Gastrocnemius medialis (tissue), 4 donors: ENCODE measurements around the gene RMND5A. TPM values are rescaled to one million over a fixed set of nuclear protein-coding genes. Genes with fewer than 3 reads are reported as not detected.

ENCODE experiments used
- ATAC-seq, 2 donors: fragments of 150-250 bp; one replicate each; pipeline ENCODE4 v1.9.1; 2016
- DNase-seq, 2 donors: peaks; one replicate each; pipeline ENCODE4 v3.0.0-alpha.2; 2019
- H3K27ac ChIP-seq, 4 donors: fragments of 200-600 bp; sonication (generic); 1 replicate in 1 of 4; 2 replicates in 3 of 4; pipeline ENCODE4 v1.5.1; 2016 to 2018; ENCODE audit warnings: mild to moderate bottlenecking in 2 of 4, moderate library complexity in 1 of 4
- H3K27me3 ChIP-seq, 3 donors: fragments of 200-600 bp; sonication (generic) in 2 of 3; 1 replicate in 1 of 3; 2 replicates in 2 of 3; pipeline versions ENCODE4 v1.5.1 to v1.6.0; 2016 to 2019; ENCODE audit warnings: mild to moderate bottlenecking in 1 of 3, moderate library complexity in 1 of 3
- H3K36me3 ChIP-seq, 2 donors: fragments of 200-600 bp; sonication (generic) in 1 of 2; one replicate each; pipeline ENCODE4 v1.5.1; 2017 to 2018
- H3K4me1 ChIP-seq, 2 donors: fragments of 200-600 bp; sonication (generic) in 1 of 2; one replicate each; pipeline ENCODE4 v1.5.1; 2016 to 2017; ENCODE audit warnings: mild to moderate bottlenecking in 2 of 2
- H3K4me3 ChIP-seq, 4 donors: fragments of 200-600 bp; sonication (generic) in 3 of 4; 1 replicate in 1 of 4; 2 replicates in 3 of 4; pipeline ENCODE4 v1.5.1; 2016 to 2019; ENCODE audit warnings: mild to moderate bottlenecking in 2 of 4
- H3K9me3 ChIP-seq, 3 donors: fragments of 200-600 bp; sonication (generic) in 2 of 3; 1 replicate in 1 of 3; 2 replicates in 2 of 3; pipeline ENCODE4 v1.5.1; 2016 to 2019
- POLR2A ChIP-seq, 2 donors: fragments of 450-650 bp; IDR thresholded peaks; one replicate each; pipeline ENCODE4 v1.6.1; 2017; ENCODE audit warnings: antibody characterized with exemption in 2 of 2, mild to moderate bottlenecking in 2 of 2, moderate library complexity in 2 of 2
- in situ Hi-C, 4 donors: fragments of 200-750 bp; cut with MboI; loops; one replicate each; pipeline versions ENCODE4 v1.15.0 to v1.8.0; 2017; ENCODE audit warnings: low sequenced_read_pairs in 4 of 4
- intact Hi-C: fragments of 100-400 bp; cut with DNase I; formaldehyde crosslinking; loops from one replicate; pipeline ENCODE4 v1.15.1; 2023; ENCODE audit warnings: low total_unique reads
- total RNA-seq, 4 donors: library from RNA; depleted of rRNA; stranded (reverse); fragments of >200 nt; gene quantifications; one replicate each; pipeline versions ENCODE4 v1.1.0 to v1.2.3, GENCODE V29; 2016
- TF ChIP-seq, protein P1 (sequence below), 5 experiments: fragments of 450-650 bp in 3 of 5; fragments of 200-600 bp in 2 of 5; sonication (generic) in 2 of 5; IDR thresholded peaks in 4 of 5; conservative IDR thresholded peaks in 1 of 5; 1 replicate in 4 of 5; 2 replicates in 1 of 5; pipeline ENCODE4 v1.5.1; 2016 to 2019; ENCODE audit warnings: antibody characterized with exemption in 5 of 5, mild to moderate bottlenecking in 3 of 5, moderate library complexity in 3 of 5

RMND5A gene
- total RNA-seq, 4 donors from 2014 or later = 88.9 to 113 (median 102) TPM

GRCh38 chr2:86768189-86768949 is 48.3 kb downstream of the RMND5A start:
- DNase-seq (no peak), ATAC-seq (no peak)
- Histone ChIP-seq H3K27me3 (no peaks in the 10 kb centered on the region), H3K36me3 (peaks cover 0 to 48% of the 10 kb centered on the region in 2 donors), H3K4me3 (no peak overlapping the region), H3K4me1 (peaks cover 13 to 20% of the 10 kb centered on the region in 2 donors), H3K27ac (no peak overlapping the region), H3K9me3 (no peaks in the 10 kb centered on the region)
- intact Hi-C loops = no loop called here
- in situ Hi-C loops = no loop called here
- TF ChIP-seq POLR2A (IDR thresholded peaks at IDR 0.05) = no peak
- TF ChIP-seq, protein P1, sequence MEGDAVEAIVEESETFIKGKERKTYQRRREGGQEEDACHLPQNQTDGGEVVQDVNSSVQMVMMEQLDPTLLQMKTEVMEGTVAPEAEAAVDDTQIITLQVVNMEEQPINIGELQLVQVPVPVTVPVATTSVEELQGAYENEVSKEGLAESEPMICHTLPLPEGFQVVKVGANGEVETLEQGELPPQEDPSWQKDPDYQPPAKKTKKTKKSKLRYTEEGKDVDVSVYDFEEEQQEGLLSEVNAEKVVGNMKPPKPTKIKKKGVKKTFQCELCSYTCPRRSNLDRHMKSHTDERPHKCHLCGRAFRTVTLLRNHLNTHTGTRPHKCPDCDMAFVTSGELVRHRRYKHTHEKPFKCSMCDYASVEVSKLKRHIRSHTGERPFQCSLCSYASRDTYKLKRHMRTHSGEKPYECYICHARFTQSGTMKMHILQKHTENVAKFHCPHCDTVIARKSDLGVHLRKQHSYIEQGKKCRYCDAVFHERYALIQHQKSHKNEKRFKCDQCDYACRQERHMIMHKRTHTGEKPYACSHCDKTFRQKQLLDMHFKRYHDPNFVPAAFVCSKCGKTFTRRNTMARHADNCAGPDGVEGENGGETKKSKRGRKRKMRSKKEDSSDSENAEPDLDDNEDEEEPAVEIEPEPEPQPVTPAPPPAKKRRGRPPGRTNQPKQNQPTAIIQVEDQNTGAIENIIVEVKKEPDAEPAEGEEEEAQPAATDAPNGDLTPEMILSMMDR (IDR thresholded peaks at IDR 0.05 in 4 of 5, conservative IDR thresholded peaks at IDR 0.05 in 1 of 5) = no peak

GRCh38 chr2:86769838-86770237 is 49.7 kb downstream of the RMND5A start:
- intact Hi-C loops (no loop called here), in situ Hi-C loops (no loop called here)
- Histone ChIP-seq H3K4me1 (peaks cover 5 to 9% of the 10 kb centered on the region in 2 donors), H3K9me3 (no peaks in the 10 kb centered on the region), H3K36me3 (peaks cover 0 to 62% of the 10 kb centered on the region in 2 donors), H3K27ac (no peak overlapping the region), H3K4me3 (no peak overlapping the region), H3K27me3 (no peaks in the 10 kb centered on the region)
- DNase-seq = no peak
- TF ChIP-seq, protein P1 (IDR thresholded peaks at IDR 0.05 in 4 of 5, conservative IDR thresholded peaks at IDR 0.05 in 1 of 5) = no peak
- TF ChIP-seq POLR2A (IDR thresholded peaks at IDR 0.05) = no peak
- ATAC-seq = no peak

GRCh38 chr2:86770816-86771301 is 50.8 kb downstream of the RMND5A start:
- in situ Hi-C loops = no loop called here
- H3K27me3 ChIP-seq = no peaks in the 10 kb centered on the region
- peaks cover 3 to 4% of the 10 kb centered on the region in 2 donors for H3K4me1 ChIP-seq
- no peak for DNase-seq
- H3K4me3 ChIP-seq = no peak overlapping the region
- no peak overlapping the region for H3K27ac ChIP-seq
- ATAC-seq = no peak
- no peaks in the 10 kb centered on the region for H3K9me3 ChIP-seq
- H3K36me3 ChIP-seq = peaks cover 0 to 60% of the 10 kb centered on the region in 2 donors
- TF ChIP-seq POLR2A (IDR thresholded peaks at IDR 0.05) = no peak
- TF ChIP-seq, protein P1 (IDR thresholded peaks at IDR 0.05 in 4 of 5, conservative IDR thresholded peaks at IDR 0.05 in 1 of 5) = no peak
- intact Hi-C loops = no loop called here

DNA sequence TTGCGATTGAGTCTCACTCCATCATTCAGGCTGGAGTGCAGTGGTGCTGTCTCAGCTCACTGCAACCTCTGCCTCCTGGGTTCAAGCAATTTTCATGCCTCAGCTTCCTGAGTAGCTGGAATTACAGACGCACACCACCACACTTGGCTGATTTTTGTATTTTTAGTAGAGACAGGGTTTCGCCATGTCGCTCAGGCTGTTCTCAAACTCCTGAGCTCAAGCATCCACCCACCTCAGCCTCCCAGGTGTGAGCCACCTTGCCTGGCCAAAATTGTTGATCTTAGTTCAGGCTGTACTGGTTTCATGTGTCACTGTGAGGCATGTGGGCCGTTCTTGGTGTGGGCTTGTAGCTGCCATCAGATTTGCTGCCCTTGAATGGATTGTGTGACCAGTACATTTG is 52.5 kb downstream of the RMND5A start:
- ATAC-seq (no peak), DNase-seq (no peak)
- H3K4me3 ChIP-seq = no peak overlapping the region
- intact Hi-C loops = no loop called here
- in situ Hi-C loops = no loop called here
- peaks cover 3 to 4% of the 10 kb centered on the region in 2 donors for H3K4me1 ChIP-seq
- peaks cover 0 to 56% of the 10 kb centered on the region in 2 donors for H3K36me3 ChIP-seq
- H3K27me3 ChIP-seq = no peaks in the 10 kb centered on the region
- H3K27ac ChIP-seq = no peak overlapping the region
- TF ChIP-seq, protein P1 (IDR thresholded peaks at IDR 0.05 in 4 of 5, conservative IDR thresholded peaks at IDR 0.05 in 1 of 5) = no peak
- TF ChIP-seq POLR2A (IDR thresholded peaks at IDR 0.05) = no peak
- H3K9me3 ChIP-seq = no peaks in the 10 kb centered on the region
